ENCODE data around the gene AZU1. TPM values are rescaled to one million over a fixed set of nuclear protein-coding genes. Genes with fewer than 3 reads are reported as not detected.
A peak's percentile ranks its signal among the peaks of the same experiment; 100 is the strongest.

The AZU1 gene
- polyA plus RNA-seq, 3 donors, result 2.7 to 5.7 (median 4.3) TPM

GRCh38 chr19:803686-804418, 23.8 kb upstream of the AZU1 start:
- no peak overlapping the region for H3K4me3 Mint-ChIP-seq
- no peak overlapping the region for H3K27ac Mint-ChIP-seq
- H3K9me3 Mint-ChIP-seq, result no peaks in the 10 kb centered on the region
- no peaks in the 10 kb centered on the region for H3K9me3 ChIP-seq (replicated peaks in 1 of 2; ENCODE audit: control insufficient read depth in 1 of 2, insufficient read depth in 1 of 2, low read length in 2 of 2)
- TF ChIP-seq, protein P1, sequence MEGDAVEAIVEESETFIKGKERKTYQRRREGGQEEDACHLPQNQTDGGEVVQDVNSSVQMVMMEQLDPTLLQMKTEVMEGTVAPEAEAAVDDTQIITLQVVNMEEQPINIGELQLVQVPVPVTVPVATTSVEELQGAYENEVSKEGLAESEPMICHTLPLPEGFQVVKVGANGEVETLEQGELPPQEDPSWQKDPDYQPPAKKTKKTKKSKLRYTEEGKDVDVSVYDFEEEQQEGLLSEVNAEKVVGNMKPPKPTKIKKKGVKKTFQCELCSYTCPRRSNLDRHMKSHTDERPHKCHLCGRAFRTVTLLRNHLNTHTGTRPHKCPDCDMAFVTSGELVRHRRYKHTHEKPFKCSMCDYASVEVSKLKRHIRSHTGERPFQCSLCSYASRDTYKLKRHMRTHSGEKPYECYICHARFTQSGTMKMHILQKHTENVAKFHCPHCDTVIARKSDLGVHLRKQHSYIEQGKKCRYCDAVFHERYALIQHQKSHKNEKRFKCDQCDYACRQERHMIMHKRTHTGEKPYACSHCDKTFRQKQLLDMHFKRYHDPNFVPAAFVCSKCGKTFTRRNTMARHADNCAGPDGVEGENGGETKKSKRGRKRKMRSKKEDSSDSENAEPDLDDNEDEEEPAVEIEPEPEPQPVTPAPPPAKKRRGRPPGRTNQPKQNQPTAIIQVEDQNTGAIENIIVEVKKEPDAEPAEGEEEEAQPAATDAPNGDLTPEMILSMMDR (IDR thresholded peaks at IDR 0.05), result no peak
- peaks cover 100% of the 10 kb centered on the region for H3K79me2 ChIP-seq (ENCODE audit: insufficient read depth, low read length)
- peaks cover 100% of the 10 kb centered on the region for H4K20me1 ChIP-seq (ENCODE audit: insufficient read depth, low read length)
- H3K9ac ChIP-seq (ENCODE audit: insufficient read depth, low read length, poor library complexity, severe bottlenecking), result no peak overlapping the region
- no peak overlapping the region for H2AFZ ChIP-seq (ENCODE audit: insufficient read depth, low read depth, low read length, poor library complexity, severe bottlenecking)
- peaks cover 27 to 31% of the 10 kb centered on the region in 2 donors for H3K4me1 ChIP-seq (ENCODE audit: control insufficient read depth in 1 of 2, insufficient read depth in 2 of 2, low read length in 2 of 2)
- intact Hi-C loops (cut with micrococcal nuclease), result no loop called here
- H3K36me3 ChIP-seq (replicated peaks in 1 of 2; ENCODE audit: control insufficient read depth in 1 of 2, insufficient read depth in 2 of 2, low read length in 2 of 2), result peaks cover 68 to 88% of the 10 kb centered on the region in 2 donors
- WGBS (ENCODE audit: insufficient coverage), result 96% methylated on average over 28 of the region's 31 CpGs
- DNase-seq, result no peak
- no peak overlapping the region for H3K4me2 ChIP-seq (replicated peaks; ENCODE audit: extremely low read depth, low read length, poor library complexity, severe bottlenecking)
- H3K4me3 ChIP-seq (replicated peaks in 1 of 3; ENCODE audit: low read depth in 2 of 3, low read length in 3 of 3), result no peak overlapping the region
- H3K27me3 Mint-ChIP-seq (ENCODE audit: low read depth in 3 of 3), result no peaks in the 10 kb centered on the region
- H3K4me1 Mint-ChIP-seq, result peaks cover 25% of the 10 kb centered on the region
- no peak overlapping the region for H3K27ac ChIP-seq (ENCODE audit: low read depth in 1 of 2, low read length in 2 of 2)
- no peaks in the 10 kb centered on the region for H3K27me3 ChIP-seq (ENCODE audit: control insufficient read depth in 2 of 2, insufficient read depth in 2 of 2, low read length in 2 of 2)
- peaks cover 36 to 76% of the 10 kb centered on the region in 2 donors for H3K36me3 Mint-ChIP-seq

- no peak overlapping the region for H3K9ac ChIP-seq (ENCODE audit: insufficient read depth, low read length, poor library complexity, severe bottlenecking)
- no peaks in the 10 kb centered on the region for H3K27me3 ChIP-seq (ENCODE audit: control insufficient read depth in 2 of 2, insufficient read depth in 2 of 2, low read length in 2 of 2)
- Mint-ChIP-seq H3K36me3 (peaks cover 41 to 82% of the 10 kb centered on the region in 2 donors), H3K4me3 (no peak overlapping the region), H3K4me1 (peaks cover 17% of the 10 kb centered on the region), H3K27ac (peak overlapping the region in 1 of 7 donors; percentile 31), H3K27me3 (ENCODE audit: low read depth in 3 of 3) (no peaks in the 10 kb centered on the region), H3K9me3 (no peaks in the 10 kb centered on the region)
- peaks cover 100% of the 10 kb centered on the region for H3K79me2 ChIP-seq (ENCODE audit: insufficient read depth, low read length)
- TF ChIP-seq, protein P1 (IDR thresholded peaks at IDR 0.05), result no peak
- DNase-seq, result no peak
- 95% methylated on average over 53 of the region's 53 CpGs for WGBS (ENCODE audit: insufficient coverage)
- peaks cover 19 to 24% of the 10 kb centered on the region in 2 donors for H3K4me1 ChIP-seq (ENCODE audit: control insufficient read depth in 1 of 2, insufficient read depth in 2 of 2, low read length in 2 of 2)
- no peak overlapping the region for H2AFZ ChIP-seq (ENCODE audit: insufficient read depth, low read depth, low read length, poor library complexity, severe bottlenecking)
- peaks cover 100% of the 10 kb centered on the region for H4K20me1 ChIP-seq (ENCODE audit: insufficient read depth, low read length)
- no peak overlapping the region for H3K4me2 ChIP-seq (replicated peaks; ENCODE audit: extremely low read depth, low read length, poor library complexity, severe bottlenecking)
- no peaks in the 10 kb centered on the region for H3K9me3 ChIP-seq (replicated peaks in 1 of 2; ENCODE audit: control insufficient read depth in 1 of 2, insufficient read depth in 1 of 2, low read length in 2 of 2)
- H3K27ac ChIP-seq (ENCODE audit: low read depth in 1 of 2, low read length in 2 of 2), result no peak overlapping the region
- intact Hi-C loops (cut with micrococcal nuclease), result no loop called here
- H3K36me3 ChIP-seq (replicated peaks in 1 of 2; ENCODE audit: control insufficient read depth in 1 of 2, insufficient read depth in 2 of 2, low read length in 2 of 2), result peaks cover 75 to 93% of the 10 kb centered on the region in 2 donors
- H3K4me3 ChIP-seq (replicated peaks in 1 of 3; ENCODE audit: low read depth in 2 of 3, low read length in 3 of 3), result no peak overlapping the region
Measured at GRCh38 chr19:804419-805165, 23.0 kb upstream of the AZU1 start.
